Fibroblast of skin of abdomen (primary cell): ENCODE data around the gene PELI2.
A peak's percentile ranks its signal among the peaks of the same experiment; 100 is the strongest.
"Not testable (repeated sequence)": the region's sequence is repeated elsewhere in the genome, so short reads cannot be mapped to it uniquely, and the experiment has no call there.

Experiments used
- DNase-seq: peaks from one replicate; pipeline ENCODE4 v3.0.0-alpha.2; 2013

The PELI2 gene

GRCh38 chr14:56143025-56143424 is 24.8 kb downstream of the PELI2 start:
- DNase-seq = no peak

GRCh38 chr14:56144176-56144575 is 26.0 kb downstream of the PELI2 start:
- no peak for DNase-seq

GRCh38 chr14:56145181-56145769 is 27.1 kb downstream of the PELI2 start:
- DNase-seq = no peak

- DNase-seq = peak; percentile 70
These were observed 27.8 kb downstream of the PELI2 start for GRCh38 chr14:56145965-56146364.

- DNase-seq = no peak
These were observed 29.2 kb downstream of the PELI2 start for GRCh38 chr14:56147449-56147848.

GRCh38 chr14:56147986-56148901 is 30.0 kb downstream of the PELI2 start:
- no peak for DNase-seq

GRCh38 chr14:56149151-56149550 is 30.9 kb downstream of the PELI2 start:
- DNase-seq = no peak

GRCh38 chr14:56149995-56150394 is 31.8 kb downstream of the PELI2 start:
- no peak for DNase-seq

- no peak for DNase-seq
These were observed 32.6 kb downstream of the PELI2 start for GRCh38 chr14:56150645-56151345.

- DNase-seq = no peak
These were observed 34.0 kb downstream of the PELI2 start for GRCh38 chr14:56152221-56152620.

- DNase-seq = no peak
These were observed 35.1 kb downstream of the PELI2 start for GRCh38 chr14:56153267-56153666.

- no peak for DNase-seq
These were observed 36.1 kb downstream of the PELI2 start for GRCh38 chr14:56154321-56154720.

- peak; percentile 24 for DNase-seq
These were observed 37.9 kb downstream of the PELI2 start for GRCh38 chr14:56156096-56156495.

- no peak for DNase-seq
These were observed 40.9 kb downstream of the PELI2 start for GRCh38 chr14:56159066-56159465.

- DNase-seq = no peak
These were observed 41.9 kb downstream of the PELI2 start for GRCh38 chr14:56160088-56160487.

- no peak for DNase-seq
These were observed 43.4 kb downstream of the PELI2 start for GRCh38 chr14:56161658-56162057.

GRCh38 chr14:56162476-56162875 is 44.3 kb downstream of the PELI2 start:
- no peak for DNase-seq

GRCh38 chr14:56166579-56166978 is 48.4 kb downstream of the PELI2 start:
- DNase-seq = not testable (repeated sequence)

GRCh38 chr14:56168007-56168616 is 49.9 kb downstream of the PELI2 start:
- no peak for DNase-seq

GRCh38 chr14:56170028-56170427 is 51.8 kb downstream of the PELI2 start:
- peak; percentile 66 for DNase-seq

GRCh38 chr14:56170877-56171422 is 52.7 kb downstream of the PELI2 start:
- DNase-seq = no peak

- no peak for DNase-seq
These were observed 53.9 kb downstream of the PELI2 start for GRCh38 chr14:56172074-56172473.

- DNase-seq = peak; percentile 69
These were observed 54.4 kb downstream of the PELI2 start for GRCh38 chr14:56172571-56172971.
